NT2/D1 (cell line): ENCODE data around the gene CNTN5.

Source experiments
- DNase-seq: peaks from one replicate; pipeline ENCODE4 v3.0.0-alpha.2; 2011; ENCODE audit warnings: low read depth, low spot score
- H3K27me3 ChIP-seq: 2 replicates; pipeline ENCODE4 v1.6.0; 2011; ENCODE audit warnings: mild to moderate bottlenecking; ENCODE audit not compliant: insufficient read length, insufficient read depth
- H3K36me3 ChIP-seq: 2 replicates; pipeline ENCODE4 v1.6.1; 2011; ENCODE audit warnings: mild to moderate bottlenecking, low read length, mixed read lengths; ENCODE audit not compliant: insufficient read depth, insufficient read length
- H3K4me1 ChIP-seq: 2 replicates; pipeline ENCODE4 v1.5.1; 2011; ENCODE audit not compliant: insufficient read depth, insufficient read length
- H3K4me3 ChIP-seq: 2 replicates; pipeline ENCODE4 v1.5.1; 2011; ENCODE audit warnings: low read depth; ENCODE audit not compliant: insufficient read length
- H3K9ac ChIP-seq: 2 replicates; pipeline ENCODE4 v1.6.0; 2011; ENCODE audit warnings: low read depth; ENCODE audit not compliant: insufficient read length
- H3K9me3 ChIP-seq: 2 replicates; pipeline ENCODE4 v1.5.1; 2011; ENCODE audit warnings: mild to moderate bottlenecking, low read length; ENCODE audit not compliant: insufficient read depth
- SUZ12 ChIP-seq: IDR thresholded peaks from 2 replicates; pipeline ENCODE4 v1.6.1; 2011; ENCODE audit not compliant: insufficient read length, insufficient read depth; ENCODE audit errors: extremely low read depth
- YY1 ChIP-seq: IDR thresholded peaks from 2 replicates; pipeline ENCODE4 v1.6.1; 2011; ENCODE audit not compliant: insufficient read length, insufficient read depth
- ZNF274 ChIP-seq: IDR thresholded peaks from 2 replicates; pipeline ENCODE4 v1.6.1; 2011; ENCODE audit warnings: mild to moderate bottlenecking, low read depth, low read length

Gene CNTN5

DNA sequence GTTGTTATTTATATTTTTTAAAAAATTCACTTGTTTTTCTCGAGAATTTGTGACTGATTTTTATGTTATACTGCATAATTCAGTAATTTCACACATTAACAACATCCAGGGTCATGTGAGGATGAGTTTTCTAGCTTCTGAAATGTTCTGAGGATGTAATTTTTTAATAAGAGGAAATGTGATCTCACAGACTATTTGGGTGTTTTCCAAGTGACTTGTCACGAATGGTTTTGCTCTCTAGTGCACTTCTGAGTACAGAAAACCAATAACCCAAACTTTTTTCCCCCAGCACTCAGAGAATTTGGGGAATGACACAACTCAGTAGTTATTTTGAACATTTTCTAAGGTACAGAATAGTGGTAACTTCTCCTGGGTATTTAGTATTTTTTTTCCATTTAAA lies 845.2 kb downstream of the CNTN5 start:
- H3K9me3 ChIP-seq: no peaks in the 10 kb centered on the region
- TF ChIP-seq ZNF274 (no peak), SUZ12 (no peak), YY1 (no peak)
- no peak for DNase-seq
- H3K9ac ChIP-seq: no peak overlapping the region
- H3K36me3 ChIP-seq: no peaks in the 10 kb centered on the region
- no peak overlapping the region for H3K4me3 ChIP-seq
- no peaks in the 10 kb centered on the region for H3K27me3 ChIP-seq
- no peaks in the 10 kb centered on the region for H3K4me1 ChIP-seq

- H3K4me1 ChIP-seq: no peaks in the 10 kb centered on the region
- H3K27me3 ChIP-seq: no peaks in the 10 kb centered on the region
- H3K4me3 ChIP-seq: no peak overlapping the region
- TF ChIP-seq YY1 (no peak), SUZ12 (no peak), ZNF274 (no peak)
- no peaks in the 10 kb centered on the region for H3K9me3 ChIP-seq
- H3K36me3 ChIP-seq: no peaks in the 10 kb centered on the region
- no peak overlapping the region for H3K9ac ChIP-seq
- DNase-seq: no peak
Measured at GRCh38 chr11:99881610-99882009, 860.9 kb downstream of the CNTN5 start.

DNA sequence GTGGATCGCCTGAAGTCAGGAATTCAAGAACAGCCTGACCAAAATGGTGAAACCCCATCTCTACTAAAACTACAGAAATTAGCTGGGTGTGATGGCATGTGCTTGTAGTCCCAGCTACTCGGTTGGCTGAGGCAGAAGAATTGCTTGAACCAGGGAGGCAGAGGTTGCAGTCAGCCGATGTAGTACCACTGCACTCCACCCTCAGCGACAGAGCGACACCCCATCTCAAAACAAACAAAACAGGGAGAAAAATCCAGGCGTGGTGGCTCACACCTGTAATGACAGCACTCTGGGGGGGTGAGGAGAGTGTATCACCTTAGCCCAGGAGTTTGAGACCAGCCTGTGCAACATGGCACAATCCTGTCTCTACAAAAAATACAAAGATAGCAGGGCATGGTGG lies 864.0 kb downstream of the CNTN5 start:
- no peak for DNase-seq
- Histone ChIP-seq H3K36me3 (no peaks in the 10 kb centered on the region), H3K4me1 (no peaks in the 10 kb centered on the region), H3K4me3 (no peak overlapping the region), H3K9me3 (no peaks in the 10 kb centered on the region), H3K9ac (no peak overlapping the region), H3K27me3 (no peaks in the 10 kb centered on the region)
- TF ChIP-seq YY1 (no peak), ZNF274 (no peak)

DNA sequence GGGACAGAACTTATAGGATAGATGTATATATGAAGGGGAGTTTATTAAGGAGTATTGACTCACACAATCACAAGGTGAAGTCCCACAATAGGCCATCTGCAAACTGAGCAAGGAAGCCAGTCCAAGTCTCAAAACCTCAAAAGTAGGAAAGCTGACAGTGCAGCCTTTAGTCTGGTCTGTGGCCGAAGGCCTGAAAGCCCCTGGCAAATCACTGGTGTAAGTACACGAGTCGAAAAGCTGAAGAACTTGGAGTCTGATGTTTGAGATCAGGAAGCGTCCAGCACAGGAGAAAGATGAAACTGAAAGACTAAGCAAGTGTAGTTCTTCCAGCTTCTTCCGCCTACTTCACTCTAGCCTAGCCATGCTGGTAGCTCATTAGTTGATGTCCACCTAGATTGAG lies 866.7 kb downstream of the CNTN5 start:
- no peaks in the 10 kb centered on the region for H3K9me3 ChIP-seq
- no peak for DNase-seq
- H3K4me3 ChIP-seq: no peak overlapping the region
- no peak overlapping the region for H3K9ac ChIP-seq
- TF ChIP-seq ZNF274: no peak
- TF ChIP-seq YY1: no peak
- no peak for TF ChIP-seq SUZ12
- no peaks in the 10 kb centered on the region for H3K27me3 ChIP-seq
- H3K36me3 ChIP-seq: no peaks in the 10 kb centered on the region
- no peaks in the 10 kb centered on the region for H3K4me1 ChIP-seq

DNA sequence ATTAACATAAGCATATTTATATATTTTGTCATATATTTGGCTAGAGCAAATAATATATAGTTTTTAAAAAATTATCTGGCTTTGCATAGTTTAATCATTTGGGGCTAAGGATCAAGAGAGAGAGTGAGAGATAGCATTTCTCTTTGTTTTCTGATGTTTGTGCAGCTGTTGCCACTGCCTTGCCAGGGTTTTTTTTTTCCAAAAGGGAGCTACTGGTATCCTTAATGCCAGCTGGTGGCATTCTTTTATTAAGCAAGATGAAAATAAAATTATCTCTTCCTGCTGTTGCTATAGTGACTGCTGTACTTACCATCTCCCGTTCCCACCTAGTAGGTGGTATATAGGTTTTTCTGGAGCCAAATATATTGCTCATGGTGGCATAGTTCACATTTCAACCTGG lies 873.1 kb downstream of the CNTN5 start:
- H3K36me3 ChIP-seq: no peaks in the 10 kb centered on the region
- no peak overlapping the region for H3K4me3 ChIP-seq
- no peak for TF ChIP-seq SUZ12
- TF ChIP-seq YY1: no peak
- no peak overlapping the region for H3K9ac ChIP-seq
- no peaks in the 10 kb centered on the region for H3K4me1 ChIP-seq
- H3K9me3 ChIP-seq: no peaks in the 10 kb centered on the region
- H3K27me3 ChIP-seq: no peaks in the 10 kb centered on the region
- DNase-seq: no peak

DNA sequence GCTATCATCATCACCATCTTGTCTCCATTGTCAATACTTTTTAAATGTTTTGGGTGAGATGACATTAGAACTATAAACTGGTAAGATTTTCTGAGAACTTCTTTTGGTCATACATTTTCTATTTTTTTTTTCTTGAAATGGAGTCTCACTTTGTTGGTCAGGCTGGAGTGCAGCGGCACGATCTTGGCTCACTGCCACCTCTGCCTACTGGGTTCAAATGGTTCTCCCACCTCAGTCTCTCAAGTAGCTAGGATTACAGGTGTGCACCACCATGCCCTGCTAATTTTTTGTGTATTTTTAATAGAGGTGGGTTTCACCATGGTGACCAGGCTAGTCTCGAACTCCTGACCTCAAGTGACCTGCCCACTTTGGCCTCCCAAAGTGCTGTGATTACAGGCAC lies 880.4 kb downstream of the CNTN5 start:
- Histone ChIP-seq H3K27me3 (no peaks in the 10 kb centered on the region), H3K4me1 (no peaks in the 10 kb centered on the region), H3K9me3 (no peaks in the 10 kb centered on the region), H3K4me3 (no peak overlapping the region), H3K9ac (no peak overlapping the region), H3K36me3 (no peaks in the 10 kb centered on the region)
- DNase-seq: no peak
- no peak for TF ChIP-seq ZNF274
- TF ChIP-seq YY1: no peak
- no peak for TF ChIP-seq SUZ12

DNA sequence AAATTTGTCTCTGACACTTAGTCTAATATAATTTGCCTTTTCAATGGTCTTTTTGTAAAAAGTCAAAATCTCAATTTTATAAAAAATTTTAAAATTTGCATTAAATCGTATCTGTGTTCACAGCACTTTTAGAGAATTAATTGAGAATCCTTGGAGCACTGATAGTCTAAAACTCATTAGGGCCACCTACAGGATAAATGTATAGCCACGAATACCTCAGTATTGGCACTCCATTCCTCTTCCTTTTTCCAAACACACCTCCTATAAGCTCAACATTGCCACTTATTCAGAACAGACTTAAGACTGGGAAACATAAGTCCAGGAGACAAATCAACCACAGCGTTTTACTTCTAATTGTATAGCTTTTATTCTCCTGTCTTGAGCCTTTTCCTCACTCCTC lies 890.4 kb downstream of the CNTN5 start:
- Histone ChIP-seq H3K4me1 (no peaks in the 10 kb centered on the region), H3K9ac (no peak overlapping the region), H3K4me3 (no peak overlapping the region), H3K27me3 (no peaks in the 10 kb centered on the region), H3K36me3 (no peaks in the 10 kb centered on the region), H3K9me3 (no peaks in the 10 kb centered on the region)
- no peak for DNase-seq
- TF ChIP-seq SUZ12 (no peak), ZNF274 (no peak), YY1 (no peak)

GRCh38 chr11:99916078-99916477 lies 895.3 kb downstream of the CNTN5 start:
- no peak for DNase-seq
- Histone ChIP-seq H3K27me3 (no peaks in the 10 kb centered on the region), H3K9ac (no peak overlapping the region), H3K4me3 (no peak overlapping the region), H3K36me3 (no peaks in the 10 kb centered on the region), H3K9me3 (peaks cover 17% of the 10 kb centered on the region), H3K4me1 (no peaks in the 10 kb centered on the region)
- TF ChIP-seq ZNF274: no peak
